Measurements from ENCODE around the gene RIN1.
A peak's percentile ranks its signal among the peaks of the same experiment; 100 is the strongest.
"Not testable (repeated sequence)": the region's sequence is repeated elsewhere in the genome, so short reads cannot be mapped to it uniquely, and the experiment has no call there.

Gene RIN1

GRCh38 chr11:66317723-66318599 lies 18.3 kb downstream of the RIN1 start:
- DNase-seq = peak; percentile 31 to 53

DNA sequence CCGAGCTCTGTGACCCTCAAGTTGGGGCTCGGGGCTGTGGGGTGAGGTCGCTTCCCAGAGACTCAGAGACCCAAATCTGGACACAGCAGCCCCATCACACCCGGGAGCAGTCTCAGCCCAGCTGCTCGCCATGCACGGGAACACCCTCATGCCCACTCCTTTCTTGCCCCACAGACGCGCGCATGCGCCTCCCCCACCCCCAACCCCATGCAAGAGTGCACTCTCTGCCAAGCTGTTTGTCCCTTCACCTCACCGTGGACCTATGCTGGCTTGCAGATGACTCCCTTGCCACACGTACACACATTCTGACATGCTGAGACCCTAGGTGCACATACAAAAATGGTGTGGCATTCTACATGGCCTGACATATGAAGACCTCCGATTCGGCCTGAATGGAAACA lies 18.9 kb downstream of the RIN1 start:
- DNase-seq = no peak

DNA sequence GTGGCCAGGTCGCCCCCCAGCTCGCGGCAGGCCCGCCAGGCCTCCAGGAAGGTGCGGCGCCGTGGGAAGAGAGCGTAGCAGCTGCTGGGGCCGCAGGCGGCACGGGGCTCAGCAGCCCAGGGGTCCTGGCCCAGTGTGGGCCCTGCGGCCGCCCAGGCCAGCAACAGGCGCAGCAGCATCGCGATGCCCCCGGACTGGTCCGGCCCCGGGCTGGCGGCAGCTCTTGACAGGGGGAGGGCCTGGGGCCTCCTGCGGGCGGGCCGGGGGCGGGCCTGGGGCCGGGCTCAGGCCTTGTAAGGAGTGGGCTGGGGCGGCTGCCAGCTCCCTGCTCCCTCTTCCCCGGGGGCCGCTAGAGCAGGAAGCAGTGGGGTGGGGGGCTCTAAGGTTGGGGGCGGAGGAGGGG lies 19.4 kb downstream of the RIN1 start, which contains the start of gene CD248:
TSS of gene CD248 (minus strand) at position 196 of the 403 bp plus-strand sequence. CDS start at position 179, 17 bp downstream.
- DNase-seq = no peak

GRCh38 chr11:66315921-66316811 lies 20.1 kb downstream of the RIN1 start:
- DNase-seq = no peak

DNA sequence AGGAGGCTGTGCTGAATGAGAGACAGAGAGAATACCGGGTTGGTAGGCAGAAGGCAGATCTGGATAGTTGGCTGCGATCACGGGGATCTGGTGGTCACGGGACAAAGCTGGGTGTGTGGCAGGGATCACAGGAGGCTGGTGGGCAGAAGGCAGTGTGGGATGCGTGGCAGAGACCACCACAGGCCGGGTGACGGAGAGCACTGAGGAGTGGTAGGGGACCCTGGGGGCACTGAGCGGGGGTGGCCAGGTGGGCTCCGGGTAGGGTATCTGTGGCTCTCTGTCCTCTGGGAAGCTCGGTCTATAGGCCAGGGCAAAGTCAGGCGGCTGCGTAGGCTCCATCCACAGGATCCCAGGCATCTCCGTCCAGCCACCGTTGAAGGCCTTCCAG lies 20.7 kb downstream of the RIN1 start:
- DNase-seq = no peak

- no peak for DNase-seq
These were observed 21.4 kb downstream of the RIN1 start for GRCh38 chr11:66314561-66315497.

- DNase-seq = no peak
These were observed 22.1 kb downstream of the RIN1 start for GRCh38 chr11:66314186-66314501.

DNA sequence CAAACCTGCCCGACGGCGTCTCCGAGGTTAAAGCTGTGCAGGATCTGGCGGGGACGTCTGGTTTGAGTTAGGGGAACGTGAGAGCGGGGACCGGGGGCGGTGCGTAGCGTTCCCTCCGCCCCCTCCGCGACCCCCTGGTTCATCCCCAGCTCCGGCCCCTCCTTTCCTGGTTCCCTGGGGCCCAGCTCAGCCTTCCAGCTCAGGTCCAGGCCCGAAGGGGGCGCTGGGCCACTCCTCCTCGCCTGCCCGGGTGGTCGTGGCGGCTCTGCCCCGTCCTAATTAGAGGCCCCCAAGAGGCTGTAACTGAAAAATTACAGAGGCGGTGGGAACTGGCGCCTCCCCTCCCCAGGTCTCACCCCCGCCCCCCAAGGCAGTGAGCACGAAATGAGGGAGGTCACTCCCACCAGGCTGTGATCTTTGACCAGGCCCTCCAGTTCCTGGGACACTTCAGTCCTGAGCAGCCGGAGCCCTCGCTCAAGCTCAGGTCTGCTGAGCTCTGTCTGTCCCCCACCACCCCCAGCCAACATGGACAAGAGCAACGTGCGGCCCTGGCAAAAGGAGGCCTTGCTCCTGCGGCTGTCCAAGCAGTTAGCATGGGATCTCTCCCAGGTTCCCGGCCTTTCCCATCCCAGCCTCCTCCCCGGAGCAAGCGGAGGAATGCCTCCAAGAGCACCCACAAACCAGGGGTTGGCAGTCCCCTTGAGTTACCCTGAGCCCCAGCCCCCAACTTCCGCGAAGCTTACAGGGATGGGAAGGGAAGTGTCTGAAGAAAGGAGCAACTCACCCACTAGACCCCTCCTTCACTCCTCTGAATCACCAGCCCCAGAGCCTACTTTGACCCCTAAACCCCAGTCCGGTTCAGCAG lies 22.7 kb downstream of the RIN1 start:
- no peak for DNase-seq

- peak; percentile 96 to 97 for DNase-seq
These were observed 23.5 kb downstream of the RIN1 start for GRCh38 chr11:66312549-66313320.

- DNase-seq = peak; percentile 87 to 96
These were observed 24.2 kb downstream of the RIN1 start for GRCh38 chr11:66311965-66312548.

DNA sequence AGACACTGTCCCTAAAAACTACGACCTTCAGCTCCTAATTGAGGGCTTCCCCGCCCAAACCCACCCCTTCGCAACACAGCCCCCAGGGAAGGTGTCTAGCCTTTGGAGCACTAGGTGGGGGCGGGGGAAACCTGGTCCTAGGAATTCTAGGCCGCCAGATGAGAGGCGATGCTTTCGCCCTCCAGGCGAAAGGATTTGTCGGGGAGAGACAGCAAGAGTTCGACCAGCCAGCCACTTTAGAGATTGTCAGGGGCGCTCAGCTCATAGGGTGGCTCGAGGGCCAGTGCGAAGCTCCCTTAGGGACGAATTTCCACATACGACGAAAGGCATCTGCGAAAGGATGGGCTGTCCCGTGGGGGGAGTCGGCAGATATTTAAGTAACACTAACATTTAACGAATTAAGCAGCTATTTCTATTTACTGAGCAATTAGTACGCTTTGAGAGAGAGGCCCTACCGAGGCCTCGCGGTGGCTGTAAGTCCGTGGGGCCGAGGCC lies 24.7 kb downstream of the RIN1 start:
- no peak for DNase-seq

- DNase-seq = not testable (repeated sequence)
These were observed 25.3 kb downstream of the RIN1 start for GRCh38 chr11:66310803-66311440.

DNA sequence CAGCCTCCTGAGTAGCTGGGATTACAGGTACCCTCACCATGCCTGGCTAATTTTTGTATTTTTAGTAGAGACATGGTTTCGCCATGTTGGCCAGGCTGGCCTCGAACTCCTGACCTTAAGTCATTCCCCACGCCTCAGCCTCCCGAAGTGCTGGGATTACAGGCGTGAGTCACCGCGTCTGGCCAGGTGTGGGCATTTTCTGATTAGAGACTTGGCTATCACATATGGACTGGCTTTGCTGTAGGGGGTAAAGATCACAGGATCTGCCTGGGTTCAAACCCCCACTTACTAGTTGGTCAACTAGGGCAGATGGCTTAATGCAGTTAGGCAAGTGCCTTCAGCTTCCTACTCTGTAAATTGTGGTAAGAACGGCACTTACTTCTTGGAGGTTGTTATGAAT lies 25.9 kb downstream of the RIN1 start:
- DNase-seq = no peak

DNA sequence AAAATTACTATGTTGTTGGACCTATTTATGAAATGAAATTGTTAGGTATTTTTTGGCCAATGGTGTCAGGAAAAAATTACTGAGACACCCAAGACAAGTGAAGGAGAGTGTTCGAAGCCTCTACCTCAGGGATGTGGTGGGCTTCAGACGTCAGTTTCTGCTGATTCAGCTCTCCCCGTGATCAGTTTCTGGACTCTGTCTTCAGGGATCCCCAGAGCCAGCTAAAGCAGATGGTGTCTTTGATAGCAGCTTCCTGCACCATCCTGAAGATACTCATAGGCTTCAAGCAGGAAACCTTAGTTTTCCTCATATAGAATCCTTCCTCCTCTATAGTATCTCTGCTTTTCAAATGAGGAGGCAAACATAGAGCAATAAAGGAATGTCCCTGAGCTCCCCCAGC lies 26.8 kb downstream of the RIN1 start:
- no peak for DNase-seq

- no peak for DNase-seq
These were observed 33.6 kb downstream of the RIN1 start for GRCh38 chr11:66302656-66303055.

DNA sequence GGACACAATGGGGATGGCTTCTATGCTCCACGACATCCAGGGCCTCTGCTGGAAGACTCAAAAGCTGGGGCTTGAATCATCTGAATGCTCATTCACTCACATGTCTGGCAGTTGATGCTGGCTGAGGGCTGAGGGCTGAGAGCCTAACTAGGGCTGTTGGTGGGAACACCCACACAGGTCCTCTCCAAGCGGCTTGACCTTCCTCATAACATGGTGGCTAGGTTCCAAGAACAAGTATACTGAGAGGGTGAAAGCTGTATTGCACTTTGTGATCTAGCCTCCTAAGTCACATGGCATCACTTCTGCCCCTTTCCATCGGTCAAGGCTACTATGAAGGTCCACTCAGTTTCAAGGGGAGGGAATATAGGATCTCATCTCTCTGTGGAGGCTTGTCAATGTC lies 37.0 kb downstream of the RIN1 start:
- no peak for DNase-seq

GRCh38 chr11:66297610-66298009 lies 38.6 kb downstream of the RIN1 start:
- no peak for DNase-seq

- no peak for DNase-seq
These were observed 41.3 kb downstream of the RIN1 start for GRCh38 chr11:66294626-66295620.

Measured in bone marrow (tissue), 2 donors.